ENCODE measurements around the gene LYPD5. TPM values are rescaled to one million over a fixed set of nuclear protein-coding genes. Genes with fewer than 3 reads are reported as not detected.
A peak's percentile ranks its signal among the peaks of the same experiment; 100 is the strongest.

LYPD5 gene
- total and polyA plus RNA-seq, 10 donors: 2.1 to 48.1 (median 7.0) TPM

DNA sequence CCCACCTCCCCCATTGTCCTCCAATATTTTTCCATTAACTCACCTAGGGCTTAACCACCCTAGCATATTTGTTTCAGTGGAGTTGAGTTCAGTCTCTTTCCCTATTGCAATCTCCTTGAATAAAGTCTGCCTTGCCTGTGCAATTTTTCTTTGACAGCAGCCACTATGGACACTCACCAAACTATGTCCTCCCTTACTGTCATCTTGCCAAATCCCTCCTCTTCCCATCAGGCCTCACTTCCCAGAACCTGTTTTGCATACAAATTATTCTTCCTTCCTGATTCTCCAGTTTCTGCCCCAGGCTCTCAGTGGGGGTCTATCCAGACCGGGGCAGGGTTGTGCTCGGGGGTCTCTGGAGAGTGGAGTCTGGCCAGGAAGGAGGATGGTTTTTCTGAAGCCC, 2.2 kb upstream of the LYPD5 start:
- H3K4me3 ChIP-seq: peak overlapping the region in 2 of 8 donors; percentile 25 to 54
- 43 to 65% (median 62%) methylated on average over 2 of the region's 2 CpGs for WGBS, 5 donors
- H3K4me1 ChIP-seq: peaks cover 0 to 8% (median 0%) of the 10 kb centered on the region in 6 donors
- peak overlapping the region in 2 of 8 donors; percentile 47 to 56 for H3K27ac ChIP-seq
- H3K36me3 ChIP-seq: no peaks in the 10 kb centered on the region
- intact Hi-C loops (cut with DNase I; ENCODE audit: low total_unique reads): no loop called here
- DNase-seq: no peak
- no peak for TF ChIP-seq POLR2A (IDR thresholded peaks at IDR 0.05)
- no peak for TF ChIP-seq POLR2AphosphoS5 (IDR thresholded peaks at IDR 0.05)
- H3K27me3 ChIP-seq (replicated peaks in 1 of 7): peaks cover 0 to 11% (median 0%) of the 10 kb centered on the region in 7 donors
- H3K9me3 ChIP-seq: no peaks in the 10 kb centered on the region

DNA sequence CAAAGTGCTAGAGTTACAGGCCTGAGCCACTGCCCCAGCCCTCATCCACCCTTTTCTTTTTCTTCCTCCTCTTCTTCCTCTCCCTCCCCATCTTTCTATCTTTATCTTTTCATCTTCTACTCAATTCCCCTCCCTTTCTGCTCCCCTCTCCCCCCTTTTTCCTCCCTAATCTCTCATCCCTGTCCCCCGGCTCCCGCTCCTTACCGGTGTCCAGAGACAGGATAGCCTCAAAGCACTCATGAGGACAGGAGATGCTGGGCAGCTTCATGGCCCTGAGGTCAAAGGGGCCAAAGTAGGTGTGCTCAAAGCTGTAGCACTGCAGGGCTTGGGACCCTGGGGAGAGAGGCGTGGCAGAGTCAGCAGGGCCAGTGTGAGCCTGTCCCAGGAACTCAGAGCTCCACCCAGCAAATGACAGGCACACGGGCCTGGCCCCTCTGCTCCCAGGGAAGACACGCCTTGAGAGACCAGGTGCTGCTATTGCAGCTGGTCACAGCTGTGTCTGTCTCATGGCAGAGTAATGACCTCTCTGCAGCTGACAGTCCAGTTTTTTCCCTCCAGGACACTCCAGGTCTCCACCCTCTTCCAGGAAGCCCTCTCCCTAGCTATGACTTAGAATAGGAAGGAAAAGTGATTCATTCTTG, 2.6 kb downstream of the LYPD5 start:
- intact Hi-C loops (cut with DNase I; ENCODE audit: low total_unique reads): no loop called here
- H3K9me3 ChIP-seq: peaks cover 0 to 8% (median 2%) of the 10 kb centered on the region in 8 donors
- 54 to 70% (median 64%) methylated on average over 5 to 6 of the region's 6 CpGs for WGBS, 5 donors
- peak overlapping the region in 5 of 8 donors; percentile 36 to 75 (median 59) for H3K27ac ChIP-seq
- DNase-seq: no peak
- peaks cover 0 to 22% (median 9%) of the 10 kb centered on the region in 6 donors for H3K4me1 ChIP-seq
- TF ChIP-seq POLR2A (IDR thresholded peaks at IDR 0.05): no peak
- TF ChIP-seq POLR2AphosphoS5 (IDR thresholded peaks at IDR 0.05): peak in 2 of 3 donors; percentile 15 to 32
- TF ChIP-seq CTCF (IDR thresholded peaks at IDR 0.05 in 8 of 11, conservative IDR thresholded peaks at IDR 0.05 in 3 of 11): no peak
- H3K27me3 ChIP-seq (replicated peaks in 1 of 7): peaks cover 0 to 27% (median 0%) of the 10 kb centered on the region in 7 donors
- peaks cover 0 to 22% (median 0%) of the 10 kb centered on the region in 6 donors for H3K36me3 ChIP-seq
- peak overlapping the region in 6 of 8 donors; percentile 45 to 77 (median 56) for H3K4me3 ChIP-seq

- DNase-seq: peak; percentile 84
- Histone ChIP-seq H3K27me3 (replicated peaks in 1 of 7) (peaks cover 0 to 35% (median 0%) of the 10 kb centered on the region in 7 donors), H3K4me1 (peaks cover 0 to 22% (median 9%) of the 10 kb centered on the region in 6 donors), H3K9me3 (peaks cover 0 to 8% (median 2%) of the 10 kb centered on the region in 8 donors), H3K36me3 (peaks cover 0 to 22% (median 0%) of the 10 kb centered on the region in 6 donors), H3K27ac (peak overlapping the region in 5 of 8 donors; percentile 36 to 75 (median 59)), H3K4me3 (peak overlapping the region; percentile 45 to 77 (median 56))
- TF ChIP-seq POLR2AphosphoS5 (IDR thresholded peaks at IDR 0.05) (peak in 2 of 3 donors; percentile 62), CTCF (IDR thresholded peaks at IDR 0.05 in 8 of 11, conservative IDR thresholded peaks at IDR 0.05 in 3 of 11) (no peak)
- intact Hi-C loops (cut with DNase I; ENCODE audit: low total_unique reads): no loop called here
- 16 to 22% (median 18%) methylated on average over 48 to 70 of the region's 70 CpGs for WGBS, 5 donors
Measured at GRCh38 chr19:43798546-43799409, 3.5 kb downstream of the LYPD5 start.

DNA sequence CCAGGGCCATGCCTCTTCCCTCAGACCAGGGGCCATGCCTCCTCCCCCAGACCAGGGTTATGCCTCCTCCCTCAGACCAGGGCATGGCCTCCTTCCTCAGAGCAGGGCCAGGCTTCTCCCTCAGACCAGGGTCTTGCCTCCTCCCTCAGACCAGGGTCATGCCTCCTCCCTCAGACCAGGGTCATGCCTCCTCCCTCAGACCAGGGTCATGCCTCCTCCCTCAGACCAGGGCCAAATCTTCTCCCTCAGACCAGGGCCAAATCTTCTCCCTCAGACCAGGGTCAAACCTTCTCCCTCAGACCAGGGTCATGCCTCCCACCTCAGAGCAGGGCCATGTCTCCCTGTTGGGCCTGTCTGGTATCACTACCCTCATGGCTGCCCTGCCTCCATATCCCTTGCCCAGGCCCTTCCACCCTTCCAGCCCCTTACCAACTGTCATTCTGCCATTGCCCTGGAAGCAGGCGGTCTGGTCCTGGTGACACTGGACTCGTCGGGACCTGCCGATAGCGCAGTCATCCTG, 4.2 kb downstream of the LYPD5 start:
- no peak for DNase-seq
- TF ChIP-seq CTCF (IDR thresholded peaks at IDR 0.05 in 8 of 11, conservative IDR thresholded peaks at IDR 0.05 in 3 of 11) (no peak), POLR2AphosphoS5 (IDR thresholded peaks at IDR 0.05) (no peak), POLR2A (IDR thresholded peaks at IDR 0.05) (no peak)
- H3K27me3 ChIP-seq (replicated peaks in 1 of 7): peaks cover 0 to 42% (median 0%) of the 10 kb centered on the region in 7 donors
- peak overlapping the region; percentile 45 to 77 (median 56) for H3K4me3 ChIP-seq
- 41 to 60% (median 49%) methylated on average over 2 to 5 of the region's 5 CpGs for WGBS, 5 donors
- intact Hi-C loops (cut with DNase I; ENCODE audit: low total_unique reads): no loop called here
- H3K36me3 ChIP-seq: peaks cover 0 to 22% (median 0%) of the 10 kb centered on the region in 6 donors
- H3K27ac ChIP-seq: peak overlapping the region in 3 of 8 donors; percentile 53 to 75 (median 61)
- H3K4me1 ChIP-seq: peaks cover 0 to 22% (median 9%) of the 10 kb centered on the region in 6 donors
- H3K9me3 ChIP-seq: peaks cover 0 to 8% (median 2%) of the 10 kb centered on the region in 8 donors

Data from spleen (tissue), 11 donors.